ENCODE results near the gene AMPD1.

AMPD1 gene

DNA sequence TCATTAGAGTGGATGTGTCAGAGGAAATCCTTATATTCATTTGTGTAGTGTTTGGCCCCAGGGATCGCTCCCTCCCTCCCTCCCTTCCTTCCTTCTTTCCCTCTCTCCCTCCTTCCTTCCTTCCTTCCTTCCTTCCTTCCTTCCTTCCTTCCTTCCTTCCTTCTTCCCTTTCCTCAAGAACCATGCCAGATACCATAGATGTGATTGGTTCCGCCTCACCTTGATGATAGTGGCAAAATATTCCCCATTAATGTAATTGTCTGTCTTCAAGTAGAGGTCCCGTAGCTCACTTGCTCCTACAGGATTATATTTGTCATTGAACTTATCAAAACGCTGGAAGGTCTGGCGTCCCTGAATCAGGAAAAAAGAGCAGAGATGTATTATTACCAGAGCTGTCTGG is 17.7 kb downstream of the AMPD1 start:
- H3K4me3 ChIP-seq (ENCODE audit: low read depth in 1 of 5, low read length in 5 of 5): no peak overlapping the region
- H3K27me3 ChIP-seq (ENCODE audit: control insufficient read depth in 5 of 5, insufficient read depth in 4 of 5, low read length in 5 of 5): peaks cover 0 to 9% (median 0%) of the 10 kb centered on the region in 5 donors
- no peak overlapping the region for H3K27ac ChIP-seq (ENCODE audit: low read depth, low read length)
- no peaks in the 10 kb centered on the region for H3K36me3 ChIP-seq (ENCODE audit: control insufficient read depth in 5 of 5, insufficient read depth in 5 of 5, low read length in 5 of 5)
- no peaks in the 10 kb centered on the region for H3K4me1 ChIP-seq (ENCODE audit: control insufficient read depth in 5 of 5, insufficient read depth in 5 of 5, low read length in 5 of 5)
- no peaks in the 10 kb centered on the region for H3K9me3 ChIP-seq (ENCODE audit: control insufficient read depth in 5 of 5, low read length in 5 of 5)
- no peak overlapping the region for H3K9ac ChIP-seq (ENCODE audit: low read length in 5 of 5)

DNA sequence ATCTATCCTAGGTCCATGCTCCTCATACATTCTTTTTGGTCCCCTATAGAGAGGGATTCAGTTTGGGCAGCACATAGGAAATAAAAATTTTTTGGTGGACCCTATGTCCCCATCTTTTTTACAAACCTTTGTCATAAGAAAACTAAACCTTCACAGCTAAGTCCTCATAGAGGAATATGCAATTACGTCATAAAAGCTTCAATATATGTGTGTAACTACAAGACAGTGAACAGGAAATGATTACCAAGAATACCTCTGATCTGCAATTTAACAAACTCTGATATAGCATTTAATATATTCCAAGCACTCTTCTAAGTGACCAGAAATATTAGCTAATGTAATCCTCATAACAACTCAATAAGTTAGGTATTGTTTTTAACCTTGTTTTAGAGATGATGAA is 19.2 kb downstream of the AMPD1 start:
- no peak overlapping the region for H3K27ac ChIP-seq (ENCODE audit: low read depth, low read length)
- H3K4me3 ChIP-seq (ENCODE audit: low read depth in 1 of 5, low read length in 5 of 5): no peak overlapping the region
- no peak overlapping the region for H3K9ac ChIP-seq (ENCODE audit: low read length in 5 of 5)
- H3K4me1 ChIP-seq (ENCODE audit: control insufficient read depth in 5 of 5, insufficient read depth in 5 of 5, low read length in 5 of 5): no peaks in the 10 kb centered on the region
- H3K27me3 ChIP-seq (ENCODE audit: control insufficient read depth in 5 of 5, insufficient read depth in 4 of 5, low read length in 5 of 5): peaks cover 0 to 9% (median 0%) of the 10 kb centered on the region in 5 donors
- H3K9me3 ChIP-seq (ENCODE audit: control insufficient read depth in 5 of 5, low read length in 5 of 5): no peaks in the 10 kb centered on the region
- no peaks in the 10 kb centered on the region for H3K36me3 ChIP-seq (ENCODE audit: control insufficient read depth in 5 of 5, insufficient read depth in 5 of 5, low read length in 5 of 5)

DNA sequence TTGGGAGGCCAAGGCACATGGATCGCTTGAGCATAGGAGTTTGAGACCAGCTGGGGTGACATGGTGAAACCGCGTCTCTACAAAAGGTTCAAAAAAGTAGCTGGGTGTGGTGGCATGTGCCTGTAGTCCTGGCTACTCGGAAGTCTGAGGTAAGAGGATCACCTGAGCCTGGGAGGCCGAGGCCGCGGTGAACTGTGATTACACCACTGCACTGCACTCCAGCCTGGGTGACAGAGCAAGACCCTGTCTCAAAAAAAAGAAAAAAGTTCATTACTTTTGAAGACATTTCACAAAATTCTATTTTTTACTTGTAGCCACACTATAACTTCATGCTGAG is 23.4 kb downstream of the AMPD1 start:
- Histone ChIP-seq H3K4me3 (ENCODE audit: low read depth in 1 of 5, low read length in 5 of 5) (no peak overlapping the region), H3K4me1 (ENCODE audit: control insufficient read depth in 5 of 5, insufficient read depth in 5 of 5, low read length in 5 of 5) (peaks cover 0 to 15% (median 11%) of the 10 kb centered on the region in 5 donors), H3K9ac (ENCODE audit: low read length in 5 of 5) (no peak overlapping the region), H3K27me3 (ENCODE audit: control insufficient read depth in 5 of 5, insufficient read depth in 4 of 5, low read length in 5 of 5) (peaks cover 0 to 5% (median 0%) of the 10 kb centered on the region in 5 donors), H3K9me3 (ENCODE audit: control insufficient read depth in 5 of 5, low read length in 5 of 5) (no peaks in the 10 kb centered on the region), H3K27ac (ENCODE audit: low read depth, low read length) (no peak overlapping the region), H3K36me3 (ENCODE audit: control insufficient read depth in 5 of 5, insufficient read depth in 5 of 5, low read length in 5 of 5) (no peaks in the 10 kb centered on the region)

DNA sequence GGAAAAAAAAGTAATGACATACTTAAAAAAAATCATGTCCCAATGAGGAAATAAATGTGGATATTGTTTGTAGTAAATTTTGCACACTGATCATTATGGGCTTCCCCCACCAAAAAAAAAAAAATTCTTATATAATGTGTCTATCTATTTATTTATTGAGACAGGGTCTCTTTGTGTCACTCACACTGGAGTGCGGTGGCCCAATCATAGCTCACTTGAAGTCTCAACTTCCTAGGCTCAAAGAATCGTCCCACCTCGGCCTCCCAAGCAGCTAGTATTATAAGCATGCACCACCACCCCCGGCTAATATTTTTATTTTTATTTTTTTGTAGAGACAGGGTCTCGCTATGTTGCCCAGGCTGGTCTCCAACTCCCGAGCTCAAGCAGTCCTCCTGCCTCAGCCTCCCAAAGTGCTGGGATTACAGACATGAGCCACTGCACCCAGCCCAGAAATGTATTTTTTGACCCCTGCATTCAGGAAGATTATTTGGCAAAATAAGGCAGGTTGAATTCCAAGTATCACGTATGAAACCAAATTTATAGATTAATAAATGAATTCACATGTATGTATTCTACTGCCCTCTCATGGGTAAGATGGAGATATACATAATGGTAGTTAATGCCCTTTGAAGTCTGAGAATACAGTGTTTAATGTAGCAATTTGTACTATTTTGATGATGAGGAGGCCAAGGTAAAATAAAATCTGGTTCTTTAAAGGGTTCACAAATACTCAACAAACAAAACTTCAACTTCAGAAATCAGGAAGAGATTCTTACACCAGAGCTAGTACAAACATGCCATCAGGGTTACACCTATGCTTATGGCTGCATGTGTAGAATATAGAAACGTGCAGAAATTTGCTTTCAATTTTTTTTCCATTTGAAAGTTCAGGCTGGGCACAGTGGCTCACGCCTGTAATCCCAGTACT is 24.1 kb downstream of the AMPD1 start:
- Histone ChIP-seq H3K36me3 (ENCODE audit: control insufficient read depth in 5 of 5, insufficient read depth in 5 of 5, low read length in 5 of 5) (no peaks in the 10 kb centered on the region), H3K4me1 (ENCODE audit: control insufficient read depth in 5 of 5, insufficient read depth in 5 of 5, low read length in 5 of 5) (peaks cover 0 to 15% (median 11%) of the 10 kb centered on the region in 5 donors), H3K9ac (ENCODE audit: low read length in 5 of 5) (no peak overlapping the region), H3K27me3 (ENCODE audit: control insufficient read depth in 5 of 5, insufficient read depth in 4 of 5, low read length in 5 of 5) (no peaks in the 10 kb centered on the region), H3K9me3 (ENCODE audit: control insufficient read depth in 5 of 5, low read length in 5 of 5) (no peaks in the 10 kb centered on the region), H3K4me3 (ENCODE audit: low read depth in 1 of 5, low read length in 5 of 5) (no peak overlapping the region), H3K27ac (ENCODE audit: low read depth, low read length) (no peak overlapping the region)

DNA sequence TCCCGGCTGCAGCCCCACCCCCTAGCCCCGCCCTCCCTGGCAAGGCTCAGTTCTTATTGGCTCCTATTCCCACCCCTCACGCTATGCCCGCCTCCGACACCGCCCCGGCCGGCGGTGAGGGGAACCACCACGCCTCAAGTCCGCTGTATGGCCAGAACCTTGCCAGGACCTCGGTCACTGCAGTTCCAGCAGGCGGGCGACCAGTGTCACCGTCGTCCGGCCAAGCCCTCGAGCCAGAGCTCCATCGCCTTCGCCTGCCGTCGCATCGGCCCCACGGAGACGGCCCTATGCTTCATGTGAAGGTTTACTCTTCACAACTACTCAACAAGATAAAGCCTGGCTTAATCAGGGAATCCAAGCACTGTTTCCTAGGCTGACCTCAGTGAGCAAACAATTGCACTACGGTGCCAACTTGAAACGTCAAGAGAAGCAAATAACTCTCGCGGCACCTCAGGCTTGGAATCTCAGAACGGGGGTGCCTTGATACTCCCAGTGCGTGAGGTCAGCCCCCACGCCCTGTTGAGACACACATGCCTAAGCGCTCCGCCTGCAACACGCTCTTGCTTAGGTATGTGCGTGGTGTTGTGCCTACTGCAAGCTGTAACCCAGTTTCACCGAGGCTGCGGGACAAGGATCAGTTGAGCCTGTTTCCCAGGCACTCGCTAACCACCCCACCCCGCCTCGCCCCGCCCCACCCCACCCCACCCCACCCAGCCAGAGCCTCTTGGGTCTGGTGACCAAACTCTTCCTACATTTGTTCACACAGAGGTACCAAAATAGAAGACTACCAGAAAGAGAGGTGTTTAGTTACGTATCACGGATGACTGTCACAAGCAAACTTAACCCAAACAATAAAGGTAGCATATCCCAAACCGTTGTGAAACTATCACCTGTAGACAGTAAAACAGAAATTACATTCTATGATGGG is 25.0 kb downstream of the AMPD1 start:
- Histone ChIP-seq H3K9ac (ENCODE audit: low read length in 5 of 5) (peak overlapping the region in 4 of 5 donors; percentile 56 to 73 (median 68)), H3K27ac (ENCODE audit: low read depth, low read length) (peak overlapping the region; percentile 78)

DNA sequence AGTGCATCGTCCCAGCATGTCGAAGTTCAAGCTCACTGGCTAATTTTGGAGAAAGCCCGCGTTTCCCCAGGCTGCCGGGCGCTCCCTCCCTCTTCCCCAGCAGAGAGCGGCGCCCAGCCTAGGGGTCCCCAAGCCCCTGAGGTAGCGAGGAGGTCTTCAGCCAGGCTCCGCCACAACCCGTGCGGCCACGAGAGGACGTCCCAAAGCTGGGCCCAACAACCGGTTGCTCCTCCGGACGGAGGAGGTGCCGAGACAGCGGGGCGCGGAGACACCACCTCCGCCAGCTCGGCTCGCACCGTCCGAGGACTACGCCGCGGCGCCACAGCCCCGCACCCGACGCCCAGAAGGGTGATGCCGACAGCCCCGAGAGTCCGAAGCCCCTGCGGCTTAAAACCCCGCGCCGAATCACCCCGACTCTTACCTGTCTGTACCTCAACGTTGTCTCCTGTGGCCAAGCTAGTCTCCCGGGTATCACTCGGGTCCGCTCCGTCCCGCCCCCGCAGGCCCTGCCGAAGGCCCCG is 25.7 kb downstream of the AMPD1 start, which contains the start of gene DENND2C:
DENND2C (minus strand) TSS at position 488 of the 521 bp plus-strand sequence. CDS start 44,065 bp downstream, outside the sequence.
- H3K9ac ChIP-seq (ENCODE audit: low read length in 5 of 5): peak within 1 kb of the TSS; percentile 58 to 92 (median 84)
- peaks cover 0 to 15% (median 11%) of the 10 kb centered on the region in 5 donors for H3K4me1 ChIP-seq (ENCODE audit: control insufficient read depth in 5 of 5, insufficient read depth in 5 of 5, low read length in 5 of 5)
- H3K9me3 ChIP-seq (ENCODE audit: control insufficient read depth in 5 of 5, low read length in 5 of 5): no peaks in the 10 kb centered on the region
- H3K27me3 ChIP-seq (ENCODE audit: control insufficient read depth in 5 of 5, insufficient read depth in 4 of 5, low read length in 5 of 5): no peaks in the 10 kb centered on the region
- H3K4me3 ChIP-seq (ENCODE audit: low read depth in 1 of 5, low read length in 5 of 5): peak within 1 kb of the TSS; percentile 81 to 93 (median 93)
- no peaks in the 10 kb centered on the region for H3K36me3 ChIP-seq (ENCODE audit: control insufficient read depth in 5 of 5, insufficient read depth in 5 of 5, low read length in 5 of 5)
- H3K27ac ChIP-seq (ENCODE audit: low read depth, low read length): peak within 1 kb of the TSS; percentile 78

More for the DNA sequence above, 25.0 kb downstream of the AMPD1 start:
- H3K27me3 ChIP-seq (ENCODE audit: control insufficient read depth in 5 of 5, insufficient read depth in 4 of 5, low read length in 5 of 5): no peaks in the 10 kb centered on the region
- peak overlapping the region; percentile 81 to 93 (median 93) for H3K4me3 ChIP-seq (ENCODE audit: low read depth in 1 of 5, low read length in 5 of 5)
- H3K36me3 ChIP-seq (ENCODE audit: control insufficient read depth in 5 of 5, insufficient read depth in 5 of 5, low read length in 5 of 5): no peaks in the 10 kb centered on the region
- H3K4me1 ChIP-seq (ENCODE audit: control insufficient read depth in 5 of 5, insufficient read depth in 5 of 5, low read length in 5 of 5): peaks cover 0 to 15% (median 11%) of the 10 kb centered on the region in 5 donors
- H3K9me3 ChIP-seq (ENCODE audit: control insufficient read depth in 5 of 5, low read length in 5 of 5): no peaks in the 10 kb centered on the region

DNA sequence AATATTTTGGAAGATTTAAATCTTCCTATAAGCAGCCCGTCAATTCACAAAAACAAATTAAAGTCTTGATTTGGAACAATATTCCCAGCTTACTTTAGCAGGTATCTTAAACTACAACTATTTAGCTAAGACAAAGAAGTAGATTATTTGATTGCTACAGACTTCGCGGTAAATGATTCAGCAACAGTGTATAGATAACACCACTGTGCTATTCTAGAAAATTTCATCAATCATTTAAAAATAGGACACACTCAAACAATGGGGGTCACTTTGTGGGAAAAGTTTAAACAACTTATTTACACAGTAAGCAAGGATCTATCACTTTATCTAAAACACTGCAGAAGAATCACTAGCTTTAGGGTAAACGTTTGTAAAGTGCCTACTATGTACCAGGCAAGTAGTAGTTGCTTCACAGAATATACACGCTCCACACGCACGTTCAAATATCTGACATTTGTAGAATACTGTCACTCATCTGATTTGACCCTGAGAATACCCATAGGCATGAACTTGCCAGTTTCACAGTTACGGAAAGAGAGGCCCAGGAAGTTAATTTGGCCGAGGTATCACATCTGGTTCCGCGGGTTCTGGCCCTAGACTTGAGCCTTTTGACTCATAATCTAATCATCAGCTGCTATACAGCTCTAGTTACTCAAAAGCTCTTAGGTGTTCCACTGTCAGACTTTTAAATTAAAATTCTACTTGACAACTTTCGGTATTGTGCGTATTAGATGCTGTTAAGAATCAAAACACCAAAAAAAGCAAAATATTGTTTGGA is 26.4 kb downstream of the AMPD1 start:
- H3K4me3 ChIP-seq (ENCODE audit: low read depth in 1 of 5, low read length in 5 of 5): peak overlapping the region; percentile 62 to 93 (median 90)
- H3K9ac ChIP-seq (ENCODE audit: low read length in 5 of 5): peak overlapping the region; percentile 58 to 92 (median 84)
- peak overlapping the region; percentile 67 for H3K27ac ChIP-seq (ENCODE audit: low read depth, low read length)
- H3K36me3 ChIP-seq (ENCODE audit: control insufficient read depth in 5 of 5, insufficient read depth in 5 of 5, low read length in 5 of 5): no peaks in the 10 kb centered on the region
- no peaks in the 10 kb centered on the region for H3K27me3 ChIP-seq (ENCODE audit: control insufficient read depth in 5 of 5, insufficient read depth in 4 of 5, low read length in 5 of 5)
- H3K9me3 ChIP-seq (ENCODE audit: control insufficient read depth in 5 of 5, low read length in 5 of 5): no peaks in the 10 kb centered on the region
- H3K4me1 ChIP-seq (ENCODE audit: control insufficient read depth in 5 of 5, insufficient read depth in 5 of 5, low read length in 5 of 5): peaks cover 0 to 15% (median 11%) of the 10 kb centered on the region in 5 donors

DNA sequence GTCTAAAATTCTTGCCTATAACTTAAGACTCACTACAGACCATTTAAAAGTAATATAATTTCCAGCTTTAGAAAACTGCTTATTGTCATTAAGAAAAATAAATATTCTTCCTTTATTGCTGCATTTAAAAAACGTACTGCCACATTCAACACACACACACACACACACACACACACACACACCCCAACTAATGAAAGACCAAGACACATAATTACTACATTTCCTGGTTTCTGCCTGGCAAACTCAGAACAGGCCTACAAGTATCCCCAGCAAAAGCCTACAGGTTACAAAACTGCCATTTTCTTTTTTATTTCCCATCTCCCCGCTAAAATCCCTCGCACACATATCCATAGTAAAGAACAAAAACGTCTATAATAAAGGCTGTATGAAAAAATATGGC is 27.0 kb downstream of the AMPD1 start:
- no peaks in the 10 kb centered on the region for H3K9me3 ChIP-seq (ENCODE audit: control insufficient read depth in 5 of 5, low read length in 5 of 5)
- no peak overlapping the region for H3K27ac ChIP-seq (ENCODE audit: low read depth, low read length)
- H3K4me3 ChIP-seq (ENCODE audit: low read depth in 1 of 5, low read length in 5 of 5): no peak overlapping the region
- H3K9ac ChIP-seq (ENCODE audit: low read length in 5 of 5): no peak overlapping the region
- peaks cover 0 to 15% (median 11%) of the 10 kb centered on the region in 5 donors for H3K4me1 ChIP-seq (ENCODE audit: control insufficient read depth in 5 of 5, insufficient read depth in 5 of 5, low read length in 5 of 5)
- H3K36me3 ChIP-seq (ENCODE audit: control insufficient read depth in 5 of 5, insufficient read depth in 5 of 5, low read length in 5 of 5): no peaks in the 10 kb centered on the region
- no peaks in the 10 kb centered on the region for H3K27me3 ChIP-seq (ENCODE audit: control insufficient read depth in 5 of 5, insufficient read depth in 4 of 5, low read length in 5 of 5)

DNA sequence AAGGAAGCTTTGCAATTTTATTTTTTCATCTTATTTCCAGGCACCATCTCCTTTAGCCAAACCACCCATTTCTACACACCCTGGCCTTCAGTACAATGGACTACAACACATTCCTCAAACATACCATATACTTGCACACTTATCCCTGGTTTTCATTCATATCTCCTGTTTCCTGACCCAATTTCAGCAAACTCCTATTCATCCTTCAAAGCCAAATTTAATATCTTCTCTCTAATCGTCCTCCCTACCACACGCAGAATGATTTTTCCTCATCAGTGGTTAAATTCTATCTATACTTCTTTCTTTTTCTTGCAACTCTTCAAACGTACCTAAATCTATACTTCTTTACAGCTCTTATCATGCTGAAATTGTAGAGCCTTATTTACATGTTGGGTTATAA is 28.4 kb downstream of the AMPD1 start:
- Histone ChIP-seq H3K27ac (ENCODE audit: low read depth, low read length) (no peak overlapping the region), H3K9me3 (ENCODE audit: control insufficient read depth in 5 of 5, low read length in 5 of 5) (no peaks in the 10 kb centered on the region), H3K4me3 (ENCODE audit: low read depth in 1 of 5, low read length in 5 of 5) (no peak overlapping the region), H3K27me3 (ENCODE audit: control insufficient read depth in 5 of 5, insufficient read depth in 4 of 5, low read length in 5 of 5) (no peaks in the 10 kb centered on the region), H3K9ac (ENCODE audit: low read length in 5 of 5) (no peak overlapping the region), H3K4me1 (ENCODE audit: control insufficient read depth in 5 of 5, insufficient read depth in 5 of 5, low read length in 5 of 5) (peaks cover 0 to 15% (median 11%) of the 10 kb centered on the region in 5 donors), H3K36me3 (ENCODE audit: control insufficient read depth in 5 of 5, insufficient read depth in 5 of 5, low read length in 5 of 5) (no peaks in the 10 kb centered on the region)

All from subcutaneous abdominal adipose tissue (tissue), 5 donors.